AG04449 (cell line): Measurements from ENCODE around the gene RBM45.
"Not testable (repeated sequence)": the region's sequence is repeated elsewhere in the genome, so short reads cannot be mapped to it uniquely, and the experiment has no call there.

Experiments used
- CTCF ChIA-PET: fragments of 350-600 bp; formaldehyde crosslinking; extraction: SDS; loops from one replicate; lab custom pipeline; 2021; ENCODE audit warnings: antibody characterized with exemption; lab: Yijun Ruan, JAX
- POLR2A ChIA-PET: fragments of 400-600, 350-600 bp; formaldehyde crosslinking; extraction: SDS; loops from one replicate; lab custom pipeline; 2020; ENCODE audit warnings: antibody characterized with exemption, inconsistent platforms; lab: Yijun Ruan, JAX
- DNase-seq: peaks from one replicate; pipeline ENCODE4 v3.0.0-alpha.2; 2010; ENCODE audit warnings: low read depth, low spot score
- H3K4me3 ChIP-seq: 2 replicates; pipeline ENCODE4 v1.5.1; 2011; ENCODE audit warnings: low read depth, mild to moderate bottlenecking, control low read depth, low read length
- TF ChIP-seq, protein P1 (sequence below): IDR thresholded peaks from one replicate; pipeline ENCODE4 v1.5.1; 2011; ENCODE audit warnings: mild to moderate bottlenecking, moderate library complexity, low read length, control low read depth, inconsistent platforms; ENCODE audit not compliant: insufficient read depth; ENCODE audit errors: missing control alignments

RBM45 gene

DNA sequence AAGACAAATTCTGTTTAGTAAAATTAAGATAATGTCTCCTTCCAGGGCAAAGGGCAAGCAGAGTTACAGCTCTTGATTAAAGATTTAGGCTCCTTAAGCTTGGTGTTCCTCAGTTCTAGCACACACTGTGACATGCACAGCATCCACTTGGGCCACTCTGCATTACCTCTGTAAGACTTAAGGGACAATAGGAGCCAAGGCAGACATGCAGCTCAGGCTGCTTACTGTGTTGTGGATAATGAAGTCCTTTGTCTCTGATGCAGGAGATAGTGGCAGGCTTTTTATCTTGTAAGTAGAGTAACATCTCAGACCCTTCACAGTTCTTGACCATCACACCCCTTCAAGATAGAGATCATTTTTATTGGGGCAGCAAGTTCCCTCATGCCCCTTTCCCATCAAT lies 31.2 kb downstream of the RBM45 start:
- ChIA-PET CTCF (interaction anchor here (0.9 to 1.3 kb wide), 2 partner anchors 10 to 32 kb away, joined by 3 to 6 read pairs; partner anchors contain the start of gene RBM45), POLR2A (no interaction called here)
- no peak overlapping the region for H3K4me3 ChIP-seq
- TF ChIP-seq, protein P1, sequence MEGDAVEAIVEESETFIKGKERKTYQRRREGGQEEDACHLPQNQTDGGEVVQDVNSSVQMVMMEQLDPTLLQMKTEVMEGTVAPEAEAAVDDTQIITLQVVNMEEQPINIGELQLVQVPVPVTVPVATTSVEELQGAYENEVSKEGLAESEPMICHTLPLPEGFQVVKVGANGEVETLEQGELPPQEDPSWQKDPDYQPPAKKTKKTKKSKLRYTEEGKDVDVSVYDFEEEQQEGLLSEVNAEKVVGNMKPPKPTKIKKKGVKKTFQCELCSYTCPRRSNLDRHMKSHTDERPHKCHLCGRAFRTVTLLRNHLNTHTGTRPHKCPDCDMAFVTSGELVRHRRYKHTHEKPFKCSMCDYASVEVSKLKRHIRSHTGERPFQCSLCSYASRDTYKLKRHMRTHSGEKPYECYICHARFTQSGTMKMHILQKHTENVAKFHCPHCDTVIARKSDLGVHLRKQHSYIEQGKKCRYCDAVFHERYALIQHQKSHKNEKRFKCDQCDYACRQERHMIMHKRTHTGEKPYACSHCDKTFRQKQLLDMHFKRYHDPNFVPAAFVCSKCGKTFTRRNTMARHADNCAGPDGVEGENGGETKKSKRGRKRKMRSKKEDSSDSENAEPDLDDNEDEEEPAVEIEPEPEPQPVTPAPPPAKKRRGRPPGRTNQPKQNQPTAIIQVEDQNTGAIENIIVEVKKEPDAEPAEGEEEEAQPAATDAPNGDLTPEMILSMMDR, result no peak
- no peak for DNase-seq

DNA sequence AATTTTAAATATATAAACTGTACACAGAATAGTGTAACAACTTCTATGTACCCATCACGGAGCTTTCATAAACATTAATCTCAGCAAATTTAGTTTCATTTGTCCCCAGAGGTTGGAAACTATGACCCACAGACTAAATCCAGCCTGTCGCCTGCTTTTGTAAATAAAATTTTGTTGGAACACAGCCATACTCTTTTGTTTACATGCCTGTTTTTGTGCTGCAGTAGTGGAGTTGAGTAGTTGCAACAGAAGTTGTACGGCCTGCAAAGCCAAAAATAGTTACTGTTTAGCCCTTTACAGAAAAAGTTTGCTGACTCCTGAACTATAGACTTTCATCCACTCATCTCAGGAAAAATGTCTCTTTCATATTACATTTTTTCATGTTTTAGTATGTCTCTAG lies 39.8 kb downstream of the RBM45 start:
- POLR2A ChIA-PET, result no interaction called here
- no peak overlapping the region for H3K4me3 ChIP-seq
- CTCF ChIA-PET, result interaction anchor here (1.1 to 1.3 kb wide), 3 partner anchors 19 to 262 kb away, joined by 3 to 4 read pairs (median 3); no protein-coding TSS in a partner anchor
- no peak for DNase-seq
- TF ChIP-seq, protein P1, result no peak

DNA sequence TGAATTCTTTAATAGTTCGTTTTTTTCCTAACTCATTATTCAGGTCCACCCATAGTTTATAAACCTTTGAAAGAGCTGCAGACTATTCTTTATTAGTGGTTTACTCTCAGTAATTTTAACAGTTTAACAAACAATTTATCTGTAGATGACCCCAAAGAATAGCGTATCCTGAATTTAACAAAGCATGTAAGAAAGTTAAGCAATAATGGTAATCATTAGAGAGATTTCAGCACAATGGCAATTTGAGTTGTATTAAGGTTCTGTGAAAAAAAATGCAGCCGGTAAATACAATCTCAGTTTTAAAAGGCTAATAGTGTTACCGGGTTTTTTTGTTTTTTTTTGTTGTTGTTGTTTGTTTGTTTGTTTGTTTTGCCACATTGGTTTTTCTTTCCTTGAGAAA lies 40.3 kb downstream of the RBM45 start:
- TF ChIP-seq, protein P1, result no peak
- ChIA-PET CTCF (interaction anchor here (1.1 to 1.3 kb wide), 2 partner anchors 20 to 262 kb away, joined by 3 read pairs; no protein-coding TSS in a partner anchor), POLR2A (no interaction called here)

DNA sequence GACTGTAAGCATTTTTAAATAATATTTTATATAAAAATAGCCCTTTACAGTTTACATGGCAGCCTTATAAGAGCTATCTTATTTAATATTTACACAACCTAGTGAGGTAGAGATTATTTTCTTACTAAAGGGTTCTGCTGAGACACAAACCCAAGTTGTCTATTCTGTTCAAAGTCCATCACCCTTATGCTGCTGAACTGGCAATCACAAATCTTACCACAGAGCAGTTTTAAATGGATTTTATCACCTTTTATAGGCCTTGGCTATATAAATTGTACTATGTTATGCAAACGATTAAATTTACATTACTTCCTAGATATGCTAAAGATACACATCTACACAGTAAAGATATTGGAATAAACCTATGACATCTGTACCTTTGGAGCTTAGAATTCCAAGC lies 40.7 kb downstream of the RBM45 start:
- no peak for DNase-seq
- ChIA-PET CTCF (interaction anchor here (0.8 to 1.1 kb wide), 2 partner anchors 21 kb away, joined by 3 read pairs; no protein-coding TSS in a partner anchor), POLR2A (no interaction called here)
- H3K4me3 ChIP-seq, result no peak overlapping the region
- TF ChIP-seq, protein P1, result no peak

More for the DNA sequence above, 40.3 kb downstream of the RBM45 start:
- no peak overlapping the region for H3K4me3 ChIP-seq
- no peak for DNase-seq

DNA sequence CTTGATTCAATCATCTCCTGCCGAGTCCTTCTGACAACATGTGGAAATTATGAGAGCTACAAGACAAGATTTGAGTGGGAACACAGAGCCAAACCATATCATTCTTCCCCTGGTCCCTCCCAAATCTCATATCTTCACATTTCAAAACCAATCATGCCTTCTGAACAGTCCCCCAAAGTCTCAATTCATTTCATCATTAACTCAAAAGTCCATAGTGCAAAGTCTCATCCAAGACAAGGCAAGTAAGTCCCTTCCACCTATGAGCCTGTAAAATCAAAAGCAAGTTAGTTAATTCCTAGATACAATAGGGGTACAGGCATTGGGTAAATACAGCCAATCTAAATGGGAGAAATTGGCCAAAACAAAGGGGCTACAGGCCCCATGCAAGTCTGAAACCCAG lies 41.6 kb downstream of the RBM45 start:
- H3K4me3 ChIP-seq, DNase-seq, POLR2A ChIA-PET: not testable (repeated sequence)
- CTCF ChIA-PET, result interaction anchor here (0.8 to 1.0 kb wide), 2 partner anchors 22 to 42 kb away, joined by 3 read pairs; partner anchors contain the start of gene RBM45

DNA sequence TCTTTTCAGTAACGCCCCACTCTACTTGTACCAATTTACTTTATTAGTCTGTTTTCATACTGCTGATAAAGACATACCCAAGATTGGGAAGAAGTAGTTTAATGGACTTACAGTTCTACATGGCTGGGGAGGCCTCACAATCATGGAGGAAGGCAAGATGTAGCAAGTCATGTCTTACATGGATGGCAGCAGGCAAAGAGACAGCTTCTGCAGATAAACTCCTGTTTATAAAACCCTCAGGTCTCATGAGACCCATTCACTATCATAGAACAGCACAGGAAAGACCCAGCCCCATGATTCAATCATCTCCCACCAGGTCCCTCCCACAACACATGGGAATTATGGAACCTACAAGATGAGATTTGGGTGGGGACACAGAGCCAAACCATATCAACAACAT lies 43.3 kb downstream of the RBM45 start:
- ChIA-PET POLR2A (no interaction called here), CTCF (interaction anchor here (1.0 kb wide), 1 partner anchor 43 kb away, joined by 3 read pairs; the partner anchor contains the start of gene RBM45)
- H3K4me3 ChIP-seq, result no peak overlapping the region
- DNase-seq, result no peak
- TF ChIP-seq, protein P1, result no peak

DNA sequence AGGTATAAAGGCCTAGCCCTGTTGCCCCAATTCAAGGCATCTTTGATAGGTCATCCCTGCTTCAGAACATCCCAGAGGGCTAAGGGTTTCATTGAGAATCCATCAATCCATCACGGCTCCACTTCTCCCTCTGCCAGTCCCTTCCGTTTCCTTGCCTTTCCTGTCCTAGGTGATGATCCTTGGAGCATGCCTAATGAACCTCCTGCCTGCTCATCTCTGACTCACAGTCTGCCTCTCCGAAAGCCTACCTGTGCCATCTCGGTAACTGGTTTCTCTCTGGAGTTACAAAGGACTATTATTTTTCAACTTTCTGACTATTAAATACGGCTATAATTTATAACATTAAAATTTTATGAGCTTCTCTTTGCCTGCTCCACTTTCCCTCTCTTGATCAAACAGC lies 45.3 kb downstream of the RBM45 start:
- no peak for DNase-seq
- TF ChIP-seq, protein P1, result no peak
- CTCF ChIA-PET, result interaction anchor here (1.3 to 1.7 kb wide), 2 partner anchors 256 to 262 kb away, joined by 5 to 6 read pairs; no protein-coding TSS in a partner anchor
- POLR2A ChIA-PET, result no interaction called here
- H3K4me3 ChIP-seq, result no peak overlapping the region
